HG02885 (cell line): ENCODE data around the gene BCORL1.

Source experiments
- ATAC-seq: cut with Tn5 transposase; IDR thresholded peaks from one replicate; pipeline ENCODE4 v1.9.1; 2021; ENCODE audit warnings: mild to moderate bottlenecking; ENCODE audit not compliant: unreplicated experiment, poor library complexity

Gene BCORL1

DNA sequence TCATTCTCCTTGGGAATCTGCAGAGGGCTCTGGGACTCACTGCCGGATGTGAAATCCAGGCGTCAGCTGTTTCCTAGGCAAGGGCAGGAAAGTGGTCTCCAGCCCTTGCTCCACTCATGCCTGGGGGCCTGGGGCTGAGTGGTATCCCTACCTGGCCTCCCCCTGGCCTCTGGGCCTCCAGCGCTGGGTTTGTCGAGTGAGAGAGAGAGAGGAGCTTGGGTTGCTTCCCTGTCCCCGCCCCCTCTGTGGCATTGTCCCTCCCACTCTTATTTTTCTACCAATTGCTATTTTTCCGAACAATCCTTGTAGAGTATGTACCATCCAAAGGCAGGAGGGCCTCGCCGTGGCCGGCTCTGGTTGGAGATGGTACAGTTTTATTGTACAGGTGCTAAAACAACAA lies 74.8 kb downstream of the BCORL1 start:
- ATAC-seq: no peak

DNA sequence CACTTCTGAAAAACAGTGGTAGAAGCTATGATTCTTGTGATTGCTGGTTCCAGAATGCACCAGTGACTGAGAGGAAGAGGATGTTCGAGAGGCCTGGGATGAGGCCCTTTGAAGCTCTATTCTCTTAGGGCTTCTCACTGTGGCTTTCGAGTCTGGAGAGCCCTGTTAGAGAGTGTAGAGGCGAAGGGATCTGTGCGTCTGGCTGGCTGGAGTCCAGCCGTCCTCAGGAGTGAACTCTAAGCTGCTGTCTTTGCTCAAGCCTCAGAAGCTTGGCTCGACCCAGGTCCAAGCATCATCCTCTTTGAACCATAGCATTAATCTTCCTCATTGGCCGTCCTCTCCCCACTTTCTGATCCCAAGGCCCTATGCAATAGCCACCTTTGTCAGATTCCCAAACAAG lies 76.2 kb downstream of the BCORL1 start:
- no peak for ATAC-seq

DNA sequence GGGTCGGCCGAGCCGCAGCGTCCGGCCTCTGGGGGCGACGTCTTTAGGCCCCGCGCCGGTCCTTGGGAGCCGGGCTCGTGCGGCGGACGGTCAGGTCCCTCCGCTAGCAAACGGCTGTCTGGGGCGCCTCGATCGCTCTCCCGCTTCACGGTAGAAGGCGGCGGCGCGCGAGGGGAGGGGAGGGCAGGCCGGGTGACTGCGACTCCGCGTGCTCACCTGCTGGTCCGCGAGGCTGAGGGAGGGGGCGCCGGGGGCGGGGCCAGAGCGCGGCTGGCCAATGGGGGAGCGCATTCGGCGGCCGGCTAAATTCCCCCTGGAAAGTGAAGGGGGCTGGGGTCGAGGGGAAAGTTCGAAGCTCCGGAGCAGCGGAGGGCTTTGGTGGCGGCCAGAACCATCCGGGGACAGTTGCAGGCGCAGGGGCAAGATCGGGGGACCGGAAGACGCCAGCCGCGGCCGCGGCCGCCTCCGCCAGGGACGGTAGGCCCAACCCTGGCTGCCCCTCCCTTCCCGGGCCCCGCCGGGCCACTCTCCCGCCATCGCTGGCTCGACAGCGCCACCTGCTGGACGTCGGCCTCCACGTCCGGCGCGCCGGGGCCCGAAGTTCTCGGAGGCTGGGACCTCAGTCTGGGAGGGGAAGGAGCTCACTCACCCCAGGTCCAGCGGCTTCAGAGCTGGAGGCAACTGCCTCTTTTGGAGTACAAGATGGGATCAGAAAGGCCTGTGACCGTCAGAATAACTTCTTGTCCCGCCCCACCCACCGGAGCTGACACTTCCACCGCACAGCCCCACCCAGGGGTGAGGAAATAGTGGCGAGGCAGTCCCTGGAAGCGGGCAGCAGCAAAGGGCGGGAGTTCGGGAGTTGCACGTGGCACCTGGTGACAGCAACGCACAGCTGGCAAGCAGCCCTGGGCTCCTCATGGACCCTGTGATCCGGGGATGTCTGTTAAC lies 78.0 kb downstream of the BCORL1 start:
- peak; percentile 94 for ATAC-seq

- no peak for ATAC-seq
Observed at GRCh38 chrX:130066975-130067615, 84.7 kb downstream of the BCORL1 start.

GRCh38 chrX:130071611-130072344 lies 89.3 kb downstream of the BCORL1 start:
- no peak for ATAC-seq

GRCh38 chrX:130072345-130072740 lies 89.9 kb downstream of the BCORL1 start:
- ATAC-seq: no peak

DNA sequence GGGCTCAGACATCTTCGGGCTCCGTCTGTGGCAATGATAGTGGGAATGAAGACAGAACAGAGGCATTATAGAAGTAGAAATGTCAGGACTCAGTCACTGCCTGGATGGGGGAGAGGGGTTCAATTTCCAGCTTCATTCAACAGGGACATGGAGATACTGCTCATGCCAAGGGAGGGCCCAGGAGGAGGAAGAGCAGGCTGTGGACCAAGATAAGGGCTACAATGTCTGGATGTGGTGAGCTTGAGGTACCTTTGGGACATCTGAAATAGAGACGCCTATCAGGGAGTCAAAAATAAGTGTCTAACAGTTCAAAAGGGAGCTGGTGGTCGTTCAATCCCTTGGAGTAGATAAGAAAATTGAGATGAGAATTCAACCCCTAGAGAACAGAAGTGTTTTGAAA lies 93.3 kb downstream of the BCORL1 start:
- no peak for ATAC-seq

GRCh38 chrX:130079824-130080406 lies 97.5 kb downstream of the BCORL1 start:
- ATAC-seq: no peak

- ATAC-seq: no peak
Observed at GRCh38 chrX:130080791-130081367, 98.4 kb downstream of the BCORL1 start.

- no peak for ATAC-seq
Observed at GRCh38 chrX:130081421-130082045, 99.1 kb downstream of the BCORL1 start.

DNA sequence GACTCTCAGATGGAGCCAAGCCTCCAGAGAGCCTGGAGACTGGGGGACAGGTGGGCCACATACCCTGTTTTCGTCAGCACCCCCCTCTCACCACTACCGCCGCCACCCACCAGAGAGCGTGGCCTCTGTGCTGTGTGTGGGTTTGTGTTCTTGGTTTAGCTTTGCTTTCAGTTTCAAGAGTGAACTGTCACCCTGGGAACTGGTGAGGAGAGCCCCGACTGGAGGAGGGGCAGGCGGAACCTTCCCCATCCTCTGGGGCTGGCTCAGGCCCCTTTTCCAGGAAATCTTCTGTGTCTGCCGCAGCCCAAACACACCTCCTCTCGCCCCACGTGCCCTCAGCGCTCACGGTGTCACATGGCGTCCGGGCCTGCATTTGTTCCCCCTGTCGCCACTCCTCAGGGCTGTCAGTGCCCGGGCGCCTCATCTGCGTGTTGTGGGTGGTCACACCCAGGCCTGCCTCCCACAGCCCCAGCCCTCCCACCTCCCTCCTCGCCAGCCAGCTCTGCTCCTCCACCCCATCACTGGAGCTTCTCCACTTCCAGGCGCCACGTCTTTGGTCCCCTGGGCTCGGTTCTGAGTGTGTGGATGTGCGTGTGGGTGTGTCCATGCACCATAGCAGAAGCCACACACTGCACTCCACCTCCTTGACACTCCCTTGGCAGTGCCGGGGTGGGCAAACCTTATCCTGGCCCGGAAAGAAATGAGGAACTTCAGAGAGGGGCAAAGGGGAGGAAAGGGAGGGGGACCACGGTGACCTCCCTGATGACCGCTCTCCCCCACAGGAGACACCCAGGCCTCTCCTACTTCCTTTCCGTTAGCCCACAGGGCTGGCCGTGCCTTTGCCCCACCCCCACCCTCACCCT lies 100.0 kb downstream of the BCORL1 start:
- peak; percentile 58 for ATAC-seq

- ATAC-seq: no peak
Observed at GRCh38 chrX:130083107-130083490, 100.7 kb downstream of the BCORL1 start.

DNA sequence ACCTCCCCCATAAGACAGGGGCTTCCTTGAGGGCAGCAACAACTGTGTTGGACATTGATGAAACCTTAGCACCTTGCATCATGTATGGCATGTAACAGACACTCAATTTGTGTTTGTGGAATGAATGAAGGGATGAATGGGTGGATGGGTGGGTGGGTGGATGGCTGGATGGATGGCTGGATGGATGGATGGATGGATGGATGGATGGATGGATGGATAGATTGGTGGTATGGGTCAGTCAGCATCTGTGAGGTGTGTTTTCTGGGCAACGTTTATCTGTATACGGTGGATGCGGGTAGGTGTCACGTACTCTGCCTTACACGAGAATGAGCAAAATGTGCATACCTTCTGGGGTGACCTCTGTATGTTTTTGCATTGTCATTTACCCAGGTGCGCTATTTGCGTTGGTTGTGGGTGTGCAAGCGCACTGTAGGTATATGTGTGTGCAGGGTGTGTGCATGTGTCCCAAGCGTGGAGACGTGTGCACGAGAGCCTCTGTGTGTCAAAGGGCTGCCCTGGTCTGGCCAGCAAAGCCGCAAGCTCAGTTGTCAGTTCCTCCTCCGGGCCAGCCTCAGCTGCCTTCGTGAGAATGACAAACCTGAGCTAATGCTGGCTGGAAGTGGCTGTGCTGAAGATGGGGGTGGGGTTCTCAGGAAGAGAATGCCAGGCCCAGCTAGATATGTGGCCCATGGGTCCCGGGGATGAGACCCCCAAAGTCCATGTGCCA lies 101.4 kb downstream of the BCORL1 start:
- peak; percentile 38 for ATAC-seq

DNA sequence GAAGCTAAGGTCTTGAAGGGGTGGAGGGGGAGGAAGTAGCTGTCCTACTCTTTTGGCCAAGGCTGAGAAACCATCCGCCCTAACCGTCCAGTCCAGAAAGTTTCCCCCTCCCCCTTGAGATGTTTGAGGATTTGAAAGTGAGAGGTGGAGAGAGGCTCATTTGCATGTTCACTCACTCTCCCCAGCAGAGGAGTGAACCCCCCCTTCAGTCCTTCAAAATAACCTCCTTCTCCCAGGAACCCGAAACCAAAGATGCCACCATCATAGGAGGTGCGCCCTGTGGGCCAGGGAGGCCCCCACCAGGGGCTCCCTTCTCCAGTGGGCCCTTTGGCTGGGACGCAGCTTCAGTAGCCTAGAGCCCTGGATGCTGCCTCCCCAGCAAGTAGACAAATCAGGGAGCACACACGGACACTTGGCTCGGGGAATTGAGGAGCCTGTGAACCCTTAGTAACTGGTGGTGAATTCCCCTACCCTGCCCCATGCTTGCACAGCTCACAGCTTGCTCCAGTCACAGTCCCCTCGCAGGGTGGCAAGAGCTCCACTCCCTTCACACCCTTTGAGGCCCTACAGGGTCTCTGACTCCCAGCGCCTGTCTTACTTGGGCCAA lies 102.3 kb downstream of the BCORL1 start:
- ATAC-seq: peak; percentile 52

GRCh38 chrX:130085551-130086446 lies 103.4 kb downstream of the BCORL1 start:
- no peak for ATAC-seq

DNA sequence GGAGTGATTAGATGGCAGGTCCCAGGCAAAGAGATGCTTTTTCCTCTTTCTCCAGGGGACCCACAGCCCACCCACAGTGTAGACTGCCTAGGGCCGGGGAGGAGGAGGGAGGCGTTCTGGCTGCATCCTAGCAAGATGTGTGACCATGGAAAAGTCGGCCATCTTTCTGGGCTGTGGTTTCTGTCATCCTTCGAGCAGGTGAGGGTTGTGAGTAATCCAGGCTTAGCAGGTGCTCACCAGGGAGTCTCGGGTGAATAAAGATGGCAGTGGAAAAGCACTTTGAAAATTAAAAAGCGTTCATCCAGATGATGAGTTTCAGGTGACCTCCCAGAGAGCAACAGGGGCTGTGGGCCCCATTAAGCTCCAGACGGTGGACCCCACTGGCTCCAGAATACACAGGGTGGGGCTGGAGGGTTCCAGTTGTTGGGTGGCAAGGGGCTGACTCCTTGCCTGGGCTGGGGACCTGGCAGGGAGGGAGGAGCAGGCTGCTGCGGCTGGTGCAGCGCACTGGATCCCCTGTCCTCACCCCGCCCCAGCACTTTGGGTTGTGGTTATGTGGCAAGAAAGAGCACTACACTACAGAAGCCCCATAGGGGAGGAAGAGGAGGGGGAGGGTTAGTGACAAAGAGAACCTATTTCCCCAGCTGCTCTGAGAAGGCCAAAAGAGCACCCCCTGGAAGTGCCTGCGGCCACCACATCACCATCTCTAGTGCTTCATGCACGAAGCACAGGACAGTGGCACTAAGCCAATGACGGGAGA lies 104.2 kb downstream of the BCORL1 start:
- peak; percentile 44 for ATAC-seq
